GM18909 (cell line): Measurements from ENCODE around the gene NOD2.

Source experiments
- ATAC-seq: cut with Tn5 transposase; IDR thresholded peaks from one replicate; pipeline ENCODE4 v1.9.1; 2021; ENCODE audit warnings: mild to moderate bottlenecking; ENCODE audit not compliant: unreplicated experiment, poor library complexity

Gene NOD2

GRCh38 chr16:50692999-50693781, at the start of gene NOD2:
Gene NOD2 (plus strand): TSS chr16:50693606. CDS start chr16:50699496, 5,890 bp downstream.
- no peak for ATAC-seq

DNA sequence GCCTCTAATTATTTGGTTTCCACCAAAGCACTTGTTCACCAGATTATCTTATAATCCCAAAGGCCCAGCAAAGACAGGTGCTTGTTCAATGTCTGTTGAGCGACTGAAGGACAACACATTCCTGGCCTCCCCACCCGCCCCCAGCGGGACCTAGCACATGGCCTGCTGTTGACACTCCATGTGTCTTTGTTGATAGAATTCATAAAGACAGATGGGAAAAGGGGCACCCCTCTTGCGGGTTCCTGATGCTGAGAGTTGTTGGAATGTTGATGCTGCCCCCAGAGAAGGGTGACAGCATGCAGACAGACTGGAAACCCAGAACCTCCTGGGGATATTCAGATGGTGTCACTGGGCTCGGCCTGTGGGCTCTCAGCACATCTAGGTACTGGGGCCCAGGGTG, 49.2 kb upstream of the NOD2 start:
- ATAC-seq: no peak

- ATAC-seq: no peak
Measured at GRCh38 chr16:50644729-50645128, 48.7 kb upstream of the NOD2 start.

DNA sequence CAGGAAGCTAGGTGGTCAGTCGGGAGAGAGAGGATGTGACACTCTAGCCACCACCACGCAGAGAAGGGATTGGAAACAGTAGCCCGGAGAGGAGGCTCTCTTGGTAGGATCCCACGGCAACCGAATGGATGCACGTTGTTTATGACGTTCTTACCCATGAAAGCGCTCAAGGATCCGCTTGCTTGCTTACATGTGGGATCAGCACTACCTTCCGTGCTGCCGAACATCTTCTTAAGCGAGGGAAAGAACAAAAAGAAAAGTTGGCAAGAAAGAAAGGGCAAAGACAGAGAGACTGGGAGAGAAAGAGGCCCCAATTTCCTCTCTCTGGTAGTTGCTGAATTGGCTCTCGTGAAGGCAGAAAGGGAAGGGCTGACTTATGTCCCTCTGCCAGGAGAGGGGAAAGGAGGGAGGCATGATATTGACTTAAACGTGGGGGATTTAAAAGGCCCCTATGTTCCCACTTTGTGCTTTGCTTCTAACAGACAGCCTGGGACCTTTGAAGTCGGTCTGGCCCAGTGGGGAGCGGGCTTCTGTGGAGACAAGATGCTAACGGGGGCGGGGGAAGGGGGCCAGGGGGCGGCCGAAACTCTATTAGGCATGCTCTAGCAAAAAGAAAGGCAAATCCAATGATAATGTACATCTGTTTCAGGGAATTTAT, 47.7 kb upstream of the NOD2 start:
- ATAC-seq: no peak

- ATAC-seq: no peak
Measured at GRCh38 chr16:50646345-50646744, 47.1 kb upstream of the NOD2 start.

DNA sequence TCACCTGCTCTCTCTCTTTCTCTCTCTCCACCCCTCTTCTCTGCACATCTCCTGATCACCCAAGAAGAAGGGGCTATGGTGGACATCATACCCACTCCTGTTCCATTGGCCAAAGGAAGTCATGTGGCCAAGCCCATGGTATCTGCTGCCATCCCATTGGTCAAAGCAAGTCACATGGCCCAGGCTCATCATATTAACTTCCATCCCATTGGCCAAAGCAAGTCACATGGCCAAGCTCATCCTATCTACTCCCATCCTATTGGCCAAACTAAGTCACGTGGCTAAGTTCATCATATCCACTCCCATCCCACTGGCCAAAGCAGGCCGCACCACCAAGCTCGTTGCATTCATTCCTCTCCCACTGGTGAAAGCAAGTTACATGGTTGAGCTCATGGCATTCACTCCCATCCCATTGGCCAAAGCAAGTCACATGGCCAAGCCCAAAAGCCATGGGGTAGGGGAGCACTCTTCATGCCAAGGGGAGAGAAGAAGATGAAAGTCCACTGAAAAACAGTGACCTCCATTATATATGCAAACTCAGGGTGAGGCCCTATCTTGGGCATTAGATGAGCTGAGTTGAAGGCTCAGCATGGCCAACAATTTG, 41.5 kb upstream of the NOD2 start:
- no peak for ATAC-seq

DNA sequence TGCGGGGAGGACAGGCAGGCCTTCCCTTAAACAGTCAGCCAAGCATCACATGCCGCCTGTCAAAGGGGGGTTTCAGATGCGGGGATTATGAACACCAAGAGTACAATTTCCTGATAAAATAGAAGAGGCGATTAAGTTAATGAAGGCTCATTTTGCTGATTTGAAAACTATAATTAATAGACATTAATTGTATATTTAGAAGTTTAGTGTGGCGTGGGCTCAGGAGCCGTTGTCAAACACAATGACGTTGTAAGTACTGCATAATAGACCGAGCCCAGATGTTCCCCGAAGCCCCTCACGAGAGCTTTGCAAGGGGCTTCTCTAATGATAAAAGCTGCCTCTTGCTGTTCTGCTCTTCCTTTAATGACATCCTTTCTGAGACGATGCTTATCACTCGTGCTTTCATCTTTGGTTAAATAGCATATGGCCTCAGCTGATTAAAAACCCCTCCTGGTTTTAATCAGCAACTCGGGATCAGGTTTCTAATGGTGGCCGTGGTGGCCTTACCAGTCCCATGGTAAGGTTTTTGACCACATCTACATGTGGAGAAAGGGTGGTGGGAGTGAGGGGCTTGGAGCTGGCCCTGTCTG, 40.5 kb upstream of the NOD2 start:
- no peak for ATAC-seq

DNA sequence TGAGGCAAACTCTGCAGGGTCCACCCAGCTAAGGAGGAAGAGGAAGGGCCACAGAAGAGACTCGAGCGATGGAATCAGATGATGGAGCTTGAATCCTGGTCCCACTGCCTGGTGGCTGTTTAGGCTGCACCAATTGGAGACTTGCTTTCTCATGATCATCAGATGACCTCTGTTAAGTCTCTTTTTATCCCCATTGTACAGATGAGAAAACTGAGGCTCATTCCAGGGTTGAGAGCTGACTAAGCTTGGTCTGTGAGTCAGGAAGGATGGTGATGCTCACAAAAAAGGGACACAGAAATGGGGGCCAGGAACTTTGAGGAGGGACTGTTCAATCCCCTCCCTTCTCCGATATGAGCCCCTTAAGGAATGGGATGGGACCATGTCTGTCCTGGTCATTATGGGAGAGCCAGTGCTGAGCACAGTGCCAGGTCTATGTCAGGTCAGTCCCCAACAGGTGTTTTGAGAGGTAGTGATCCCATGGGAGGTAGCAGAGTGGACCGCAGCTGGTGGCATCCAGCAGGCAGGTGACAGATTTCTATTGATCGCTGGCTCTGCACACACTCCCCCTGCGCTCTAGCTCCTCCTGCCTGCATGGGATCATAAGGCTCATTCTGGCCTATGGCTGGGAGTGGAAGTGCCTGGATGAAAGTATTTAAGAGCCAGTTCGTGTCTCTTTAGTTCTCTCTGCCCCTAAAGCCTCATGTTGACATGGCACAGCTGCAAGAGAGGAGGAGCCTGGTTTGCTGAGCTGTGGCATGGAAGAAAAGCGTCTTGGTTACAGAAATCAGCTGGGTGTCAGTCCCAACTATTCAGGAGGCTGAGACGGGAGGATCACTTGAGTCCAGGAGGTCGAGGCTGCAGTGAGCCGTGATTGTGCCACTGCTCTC, 39.5 kb upstream of the NOD2 start:
- ATAC-seq: no peak

- no peak for ATAC-seq
Measured at GRCh38 chr16:50655558-50656055, 37.8 kb upstream of the NOD2 start.

GRCh38 chr16:50657241-50657640, 36.2 kb upstream of the NOD2 start:
- ATAC-seq: no peak

DNA sequence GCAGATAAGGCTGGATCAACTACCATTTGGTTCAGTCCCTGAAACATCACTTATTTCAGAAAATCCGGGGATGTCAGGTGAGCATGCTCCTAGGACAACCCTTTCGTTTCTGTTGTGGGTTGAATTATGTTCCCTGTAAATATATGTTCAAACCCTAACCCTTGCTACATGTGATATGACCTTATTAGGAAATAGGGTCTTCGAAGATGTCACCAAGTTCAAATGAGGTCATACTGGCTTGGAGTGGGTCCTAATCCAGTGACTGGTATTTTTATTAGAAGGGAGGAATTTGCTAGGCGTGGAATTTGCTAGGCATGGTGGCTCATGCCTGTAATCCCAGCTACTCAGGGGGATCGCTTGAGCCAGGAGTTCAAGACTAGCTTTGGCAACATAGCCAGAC, 33.6 kb upstream of the NOD2 start:
- no peak for ATAC-seq

GRCh38 chr16:50662306-50662940, 31.0 kb upstream of the NOD2 start:
- ATAC-seq: no peak

- ATAC-seq: no peak
Measured at GRCh38 chr16:50664270-50664669, 29.1 kb upstream of the NOD2 start.

DNA sequence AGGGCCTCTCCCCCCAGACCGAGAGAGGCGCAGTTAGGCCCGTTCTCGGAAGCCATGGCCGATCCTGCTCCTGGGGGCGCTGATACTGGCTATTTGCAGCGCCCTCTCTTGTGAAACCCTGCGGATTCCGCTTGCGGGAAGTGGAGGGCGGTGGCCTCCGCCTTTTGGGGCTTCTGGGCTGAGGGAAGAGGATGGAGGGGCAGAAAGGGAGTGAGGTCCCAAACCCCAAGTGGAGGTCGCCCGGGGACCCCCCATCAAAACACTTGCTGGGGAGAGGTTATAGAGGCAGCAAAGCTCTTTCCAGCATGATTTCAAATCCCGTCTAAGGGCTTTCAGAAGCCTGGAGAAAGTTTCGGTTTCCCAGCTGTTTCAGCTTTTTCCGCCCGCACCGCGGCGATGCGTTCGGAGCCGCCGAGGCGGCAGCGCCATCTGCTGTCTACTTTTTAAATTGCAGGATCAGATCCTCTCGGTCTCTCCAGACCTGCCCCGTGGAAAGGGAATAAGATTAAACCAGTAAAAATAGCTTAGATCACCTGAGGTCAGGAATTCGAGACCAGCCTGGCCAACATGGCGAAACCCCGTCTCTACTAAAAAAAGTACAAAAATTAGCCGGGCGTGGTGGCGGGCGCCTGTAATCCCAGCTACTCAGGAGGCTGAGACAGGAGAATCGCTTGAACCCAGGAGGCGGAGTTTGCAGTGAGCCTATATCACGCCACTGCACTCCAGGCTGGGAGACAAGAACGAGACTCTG, 28.1 kb upstream of the NOD2 start:
- no peak for ATAC-seq

GRCh38 chr16:50666658-50667496, 26.5 kb upstream of the NOD2 start:
- ATAC-seq: peak; percentile 83

GRCh38 chr16:50667497-50668367, 25.7 kb upstream of the NOD2 start:
- ATAC-seq: no peak

GRCh38 chr16:50668368-50669008, 24.9 kb upstream of the NOD2 start:
- ATAC-seq: no peak
